ENCODE measurements around the gene CLDN10.

GRCh38 chr13:95564091-95564490 lies 11.6 kb downstream of the CLDN10 start:
- TF ChIP-seq CTCF (IDR thresholded peaks at IDR 0.05) (no peak), POLR2A (IDR thresholded peaks at IDR 0.05) (no peak)
